ENCODE data around the gene ARHGEF9.

The ARHGEF9 gene

GRCh38 chrX:63750811-63751210 lies 34.2 kb downstream of the ARHGEF9 start:
- H3K27ac ChIP-seq (ENCODE audit: extremely low read depth, low read depth, low read length) = no peak overlapping the region
- CTCF ChIA-PET = interaction anchor here (1.1 kb wide), 1 partner anchor 63 kb away, joined by 3 read pairs; no protein-coding TSS in a partner anchor

DNA sequence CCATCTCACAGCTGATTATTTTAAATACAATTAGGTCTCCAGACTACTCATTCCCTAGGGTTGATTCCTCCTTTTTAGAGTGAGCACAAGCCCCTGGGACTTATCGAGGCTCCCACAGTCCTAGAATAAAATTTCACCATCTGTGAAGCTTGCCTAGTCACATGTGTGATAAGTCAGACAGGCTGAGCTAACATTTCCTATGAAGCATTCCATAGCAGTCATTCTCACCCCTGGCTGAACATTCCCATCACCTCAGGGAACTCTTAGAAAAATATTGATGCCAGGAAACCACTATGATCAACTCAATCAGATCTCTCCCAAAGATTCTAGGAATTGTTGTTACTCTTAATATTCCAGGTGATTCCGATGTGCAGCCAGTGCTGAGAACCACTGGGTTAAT lies 37.7 kb downstream of the ARHGEF9 start:
- Histone ChIP-seq H3K36me3 (ENCODE audit: control insufficient read depth in 2 of 2, insufficient read depth in 1 of 2, low read length in 2 of 2) (no peaks in the 10 kb centered on the region), H3K4me1 (ENCODE audit: control insufficient read depth, insufficient read depth, low read length) (no peaks in the 10 kb centered on the region), H3K9me3 (ENCODE audit: control insufficient read depth, insufficient read depth, low read depth, low read length) (no peaks in the 10 kb centered on the region; the same call in 1 of the 2 replicates), H3K27ac (ENCODE audit: extremely low read depth, low read depth, low read length) (no peak overlapping the region), H3K4me3 (ENCODE audit: low read depth, low read length) (no peak overlapping the region)
- no peak for TF ChIP-seq ZBTB48 (tag by site-specific recombination; IDR thresholded peaks at IDR 0.05)
- TF ChIP-seq ZNF701 (tag by site-specific recombination; IDR thresholded peaks at IDR 0.05) = no peak
- TF ChIP-seq, protein P1, sequence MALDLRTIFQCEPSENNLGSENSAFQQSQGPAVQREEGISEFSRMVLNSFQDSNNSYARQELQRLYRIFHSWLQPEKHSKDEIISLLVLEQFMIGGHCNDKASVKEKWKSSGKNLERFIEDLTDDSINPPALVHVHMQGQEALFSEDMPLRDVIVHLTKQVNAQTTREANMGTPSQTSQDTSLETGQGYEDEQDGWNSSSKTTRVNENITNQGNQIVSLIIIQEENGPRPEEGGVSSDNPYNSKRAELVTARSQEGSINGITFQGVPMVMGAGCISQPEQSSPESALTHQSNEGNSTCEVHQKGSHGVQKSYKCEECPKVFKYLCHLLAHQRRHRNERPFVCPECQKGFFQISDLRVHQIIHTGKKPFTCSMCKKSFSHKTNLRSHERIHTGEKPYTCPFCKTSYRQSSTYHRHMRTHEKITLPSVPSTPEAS (tag by site-specific recombination; IDR thresholded peaks at IDR 0.05) = no peak
- no peak for TF ChIP-seq ZNF280C (tag by site-specific recombination; IDR thresholded peaks at IDR 0.05)
- TF ChIP-seq YY2 (tag by site-specific recombination; IDR thresholded peaks at IDR 0.05) = no peak
- no peak for TF ChIP-seq KLF1 (tag by site-specific recombination; IDR thresholded peaks at IDR 0.05)
- no peak for TF ChIP-seq PBX3 (CRISPR knock-in tag; IDR thresholded peaks at IDR 0.05)
- TF ChIP-seq ZNF184 (tag by site-specific recombination; IDR thresholded peaks at IDR 0.05) = no peak
- no peak for TF ChIP-seq ZNF610 (tag by site-specific recombination; IDR thresholded peaks at IDR 0.05; ENCODE audit: borderline replicate concordance)
- no peak for TF ChIP-seq ZNF670 (tag by site-specific recombination; IDR thresholded peaks at IDR 0.05; ENCODE audit: low read depth)
- no peak for TF ChIP-seq ZNF530 (tag by site-specific recombination; IDR thresholded peaks at IDR 0.05; ENCODE audit: low read depth)
- TF ChIP-seq ZNF391 (tag by site-specific recombination; IDR thresholded peaks at IDR 0.05; ENCODE audit: borderline replicate concordance, low read depth) = no peak
- TF ChIP-seq ZNF114 (tag by site-specific recombination; IDR thresholded peaks at IDR 0.05) = no peak
- TF ChIP-seq ZNF501 (tag by site-specific recombination; IDR thresholded peaks at IDR 0.05) = no peak
- TF ChIP-seq ZNF707 (tag by site-specific recombination; IDR thresholded peaks at IDR 0.05) = no peak
- TF ChIP-seq ZNF473 (tag by site-specific recombination; IDR thresholded peaks at IDR 0.05) = no peak
- TF ChIP-seq, protein P2, sequence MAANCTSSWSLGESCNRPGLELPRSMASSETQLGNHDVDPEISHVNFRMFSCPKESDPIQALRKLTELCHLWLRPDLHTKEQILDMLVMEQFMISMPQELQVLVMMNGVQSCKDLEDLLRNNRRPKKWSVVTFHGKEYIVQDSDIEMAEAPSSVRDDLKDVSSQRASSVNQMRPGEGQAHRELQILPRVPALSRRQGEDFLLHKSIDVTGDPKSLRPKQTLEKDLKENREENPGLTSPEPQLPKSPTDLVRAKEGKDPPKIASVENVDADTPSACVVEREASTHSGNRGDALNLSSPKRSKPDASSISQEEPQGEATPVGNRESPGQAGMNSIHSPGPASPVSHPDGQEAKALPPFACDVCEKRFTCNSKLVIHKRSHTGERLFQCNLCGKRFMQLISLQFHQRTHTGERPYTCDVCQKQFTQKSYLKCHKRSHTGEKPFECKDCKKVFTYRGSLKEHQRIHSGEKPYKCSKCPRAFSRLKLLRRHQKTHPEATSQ (tag by site-specific recombination; IDR thresholded peaks at IDR 0.05) = no peak
- ChIA-PET CTCF (no interaction called here), POLR2A (no interaction called here)

More at GRCh38 chrX:63750811-63751210, 34.2 kb downstream of the ARHGEF9 start:
- peaks cover 2% of the 10 kb centered on the region; the same call in 1 of the 2 replicates for H3K9me3 ChIP-seq (ENCODE audit: control insufficient read depth, insufficient read depth, low read depth, low read length)
- no peaks in the 10 kb centered on the region for H3K36me3 ChIP-seq (ENCODE audit: control insufficient read depth in 2 of 2, insufficient read depth in 1 of 2, low read length in 2 of 2)
- no peaks in the 10 kb centered on the region for H3K4me1 ChIP-seq (ENCODE audit: control insufficient read depth, insufficient read depth, low read length)
- no peak overlapping the region for H3K4me3 ChIP-seq (ENCODE audit: low read depth, low read length)
- POLR2A ChIA-PET = no interaction called here
- TF ChIP-seq ZNF610 (tag by site-specific recombination; IDR thresholded peaks at IDR 0.05; ENCODE audit: borderline replicate concordance) (no peak), ZNF239 (tag by site-specific recombination; IDR thresholded peaks at IDR 0.05) (no peak), ZNF555 (tag by site-specific recombination; conservative IDR thresholded peaks at IDR 0.05) (no peak)
